SK-N-SH (cell line): ENCODE measurements around the gene MPPE1.

Source experiments
- CTCF ChIP-seq: fragments of 200-600 bp; sonication (generic); IDR thresholded peaks from 2 replicates; pipeline ENCODE4 v1.6.1; 2017; ENCODE audit warnings: antibody characterized with exemption, mild to moderate bottlenecking, moderate library complexity
- ELF1 ChIP-seq: IDR thresholded peaks from 2 replicates; pipeline ENCODE4 v1.4.0; 2012
- FOSL2 ChIP-seq: IDR thresholded peaks from 2 replicates; pipeline ENCODE4 v1.4.0; 2012; ENCODE audit warnings: low read depth, mild to moderate bottlenecking, moderate library complexity, borderline replicate concordance
- JUND ChIP-seq: IDR thresholded peaks from 2 replicates; pipeline ENCODE4 v1.4.0; 2012
- MAX ChIP-seq: IDR thresholded peaks from 2 replicates; pipeline ENCODE4 v1.4.0; 2012; ENCODE audit warnings: low read depth
- NRF1 ChIP-seq: IDR thresholded peaks from 2 replicates; pipeline ENCODE4 v1.6.1; 2012; ENCODE audit warnings: low read depth, mild to moderate bottlenecking, low read length
- POLR2AphosphoS5 ChIP-seq: IDR thresholded peaks from 2 replicates; pipeline ENCODE4 v1.6.1; 2012; ENCODE audit warnings: low read depth, low read length
- RAD21 ChIP-seq: IDR thresholded peaks from 2 replicates; pipeline ENCODE4 v1.6.1; 2012; ENCODE audit warnings: mild to moderate bottlenecking, low read length
- REST ChIP-seq: IDR thresholded peaks from 2 replicates; pipeline ENCODE4 v1.6.1; 2012; ENCODE audit warnings: mild to moderate bottlenecking, low read depth, low read length, moderate library complexity
- RFX5 ChIP-seq: IDR thresholded peaks from 2 replicates; pipeline ENCODE4 v1.6.1; 2012; ENCODE audit warnings: mild to moderate bottlenecking, improper control_type of control experiment, low read length
- TAF1 ChIP-seq: IDR thresholded peaks from 2 replicates; pipeline ENCODE4 v1.6.1; 2012; ENCODE audit warnings: low read depth, mild to moderate bottlenecking, low read length, moderate library complexity, borderline replicate concordance
- YY1 ChIP-seq: IDR thresholded peaks from 2 replicates; pipeline ENCODE4 v1.4.0; 2012; ENCODE audit warnings: low read depth, mild to moderate bottlenecking

GRCh38 chr18:11872479-11873136, 35.5 kb downstream of the MPPE1 start:
- no peak for TF ChIP-seq JUND
- TF ChIP-seq POLR2AphosphoS5: no peak
- TF ChIP-seq RFX5: no peak
- TF ChIP-seq RAD21: peak; percentile 61
- no peak for TF ChIP-seq FOSL2
- no peak for TF ChIP-seq YY1
- peak; percentile 53 for TF ChIP-seq CTCF
- TF ChIP-seq MAX: no peak
- TF ChIP-seq ELF1: no peak
- no peak for TF ChIP-seq NRF1
- no peak for TF ChIP-seq TAF1
- TF ChIP-seq REST: no peak
